Hepatocyte (in vitro differentiated cells): ENCODE results near the gene TBC1D9. TPM values are rescaled to one million over a fixed set of nuclear protein-coding genes. Genes with fewer than 3 reads are reported as not detected.

ENCODE experiments used
- DNase-seq: peaks from one replicate; pipeline ENCODE4 v3.0.0-alpha.2; 2016; ENCODE audit warnings: low spot score
- H2AFZ ChIP-seq: fragments of 200-600 bp; sonication (generic); 2 replicates; pipeline ENCODE4 v1.6.0; 2016; ENCODE audit warnings: antibody characterized with exemption, mild to moderate bottlenecking
- H3K27ac ChIP-seq: fragments of 200-600 bp; sonication (generic); 2 replicates; pipeline ENCODE4 v1.5.1; 2016; ENCODE audit warnings: mild to moderate bottlenecking
- H3K27me3 ChIP-seq: fragments of 200-600 bp; sonication (generic); 2 replicates; pipeline ENCODE4 v1.6.1; 2016
- H3K36me3 ChIP-seq: fragments of 200-600 bp; sonication (generic); replicated peaks from 2 replicates; pipeline ENCODE4 v1.5.1; 2016; ENCODE audit warnings: low read depth; ENCODE audit not compliant: insufficient read depth
- H3K4me1 ChIP-seq: fragments of 200-600 bp; sonication (generic); 2 replicates; pipeline ENCODE4 v1.5.1; 2016; ENCODE audit warnings: mild to moderate bottlenecking, moderate library complexity; ENCODE audit not compliant: insufficient read depth
- H3K4me2 ChIP-seq: fragments of 200-600 bp; sonication (generic); 2 replicates; pipeline ENCODE4 v1.6.0; 2016
- H3K4me3 ChIP-seq: fragments of 200-600 bp; sonication (generic); 2 replicates; pipeline ENCODE4 v1.5.1; 2016; ENCODE audit warnings: mild to moderate bottlenecking
- H3K79me2 ChIP-seq: fragments of 200-600 bp; sonication (generic); 2 replicates; pipeline ENCODE4 v1.6.0; 2017; ENCODE audit warnings: mild to moderate bottlenecking
- H3K9me2 ChIP-seq: fragments of 200-600 bp; sonication (generic); replicated peaks from 2 replicates; pipeline ENCODE4 v1.6.0; 2017; ENCODE audit warnings: mild to moderate bottlenecking; ENCODE audit not compliant: insufficient read depth
- H3K9me3 ChIP-seq: fragments of 200-600 bp; sonication (generic); 2 replicates; pipeline ENCODE4 v1.5.1; 2016; ENCODE audit warnings: low read depth, mild to moderate bottlenecking
- H4K20me1 ChIP-seq: fragments of 200-600 bp; sonication (generic); 2 replicates; pipeline ENCODE4 v1.6.0; 2016; ENCODE audit warnings: mild to moderate bottlenecking; ENCODE audit not compliant: insufficient read depth, poor library complexity, severe bottlenecking
- EZH2 ChIP-seq: fragments of 200-600 bp; sonication (generic); IDR thresholded peaks from 2 replicates; pipeline ENCODE4 v1.6.1; 2016; ENCODE audit warnings: antibody characterized with exemption, mild to moderate bottlenecking, borderline replicate concordance
- EZH2phosphoT487 ChIP-seq: fragments of 200-600 bp; sonication (generic); IDR thresholded peaks from one replicate; pipeline ENCODE4 v1.6.1; 2018; ENCODE audit warnings: antibody characterized with exemption, mild to moderate bottlenecking, low read depth, moderate library complexity; ENCODE audit not compliant: unreplicated experiment, severe bottlenecking
- WGBS: methylation state at CpG from one replicate; pipeline ENCODE4 v1.1.6; 2016; ENCODE audit warnings: low lambda C conversion rate; ENCODE audit errors: missing lambda C conversion rate; 5-methylcytosine and 5-hydroxymethylcytosine counted together
- polyA plus RNA-seq: library from polyadenylated mRNA; unstranded; fragments of >200 nt; fragmentation: Nextera tagmentation; extraction: Ambion mirVana; gene quantifications from 2 replicates; pipeline ENCODE4 v1.2.1, GENCODE V29; 2016
- small RNA-seq: library from RNA; depleted of rRNA; stranded (forward); fragments of <200 nt; gene quantifications from one replicate; pipeline ENCODE3, GENCODE V24; 2014
- total RNA-seq: library from RNA; depleted of rRNA; stranded (reverse); fragments of >200 nt; gene quantifications from 2 replicates; pipeline ENCODE4 v1.2.3, GENCODE V29; 2014
- TF ChIP-seq, protein P1 (sequence below): fragments of 200-600 bp; sonication (generic); IDR thresholded peaks from 2 replicates; pipeline ENCODE4 v1.5.1; 2016; ENCODE audit warnings: antibody characterized with exemption, mild to moderate bottlenecking; ENCODE audit not compliant: poor library complexity

Gene TBC1D9
- total and polyA plus RNA-seq, 2 experiments from 2014 or later = 10.5 to 35.6 TPM

DNA sequence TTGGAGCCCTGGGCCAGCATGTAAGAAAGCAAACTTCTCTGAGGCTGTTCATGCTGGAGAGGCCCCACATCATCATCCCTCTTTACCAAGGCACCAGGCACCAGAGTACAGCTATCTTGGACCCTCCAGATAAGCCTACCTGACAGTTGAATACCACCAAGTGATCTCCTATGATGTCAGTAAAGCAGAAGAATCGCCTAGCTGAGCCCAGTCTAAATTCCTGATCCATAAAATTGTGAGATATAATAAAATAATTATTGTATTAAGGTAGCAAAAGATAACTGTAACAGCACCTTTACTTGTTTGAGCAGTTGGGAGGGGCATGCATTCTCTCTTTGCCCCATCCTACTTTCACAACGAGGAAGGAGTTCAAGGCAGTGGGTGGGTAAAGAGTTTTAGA, 184.6 kb downstream of the TBC1D9 start:
- H3K27me3 ChIP-seq = peaks cover 51% of the 10 kb centered on the region
- H3K9me2 ChIP-seq = no peaks in the 10 kb centered on the region
- no peaks in the 10 kb centered on the region for H3K36me3 ChIP-seq
- no peaks in the 10 kb centered on the region for H3K4me1 ChIP-seq
- H3K4me2 ChIP-seq = no peak overlapping the region
- no peak overlapping the region for H3K4me3 ChIP-seq
- no peak overlapping the region for H2AFZ ChIP-seq
- no peaks in the 10 kb centered on the region for H3K79me2 ChIP-seq
- DNase-seq = no peak
- no peak overlapping the region for H3K27ac ChIP-seq
- H3K9me3 ChIP-seq = no peaks in the 10 kb centered on the region
- TF ChIP-seq, protein P1, sequence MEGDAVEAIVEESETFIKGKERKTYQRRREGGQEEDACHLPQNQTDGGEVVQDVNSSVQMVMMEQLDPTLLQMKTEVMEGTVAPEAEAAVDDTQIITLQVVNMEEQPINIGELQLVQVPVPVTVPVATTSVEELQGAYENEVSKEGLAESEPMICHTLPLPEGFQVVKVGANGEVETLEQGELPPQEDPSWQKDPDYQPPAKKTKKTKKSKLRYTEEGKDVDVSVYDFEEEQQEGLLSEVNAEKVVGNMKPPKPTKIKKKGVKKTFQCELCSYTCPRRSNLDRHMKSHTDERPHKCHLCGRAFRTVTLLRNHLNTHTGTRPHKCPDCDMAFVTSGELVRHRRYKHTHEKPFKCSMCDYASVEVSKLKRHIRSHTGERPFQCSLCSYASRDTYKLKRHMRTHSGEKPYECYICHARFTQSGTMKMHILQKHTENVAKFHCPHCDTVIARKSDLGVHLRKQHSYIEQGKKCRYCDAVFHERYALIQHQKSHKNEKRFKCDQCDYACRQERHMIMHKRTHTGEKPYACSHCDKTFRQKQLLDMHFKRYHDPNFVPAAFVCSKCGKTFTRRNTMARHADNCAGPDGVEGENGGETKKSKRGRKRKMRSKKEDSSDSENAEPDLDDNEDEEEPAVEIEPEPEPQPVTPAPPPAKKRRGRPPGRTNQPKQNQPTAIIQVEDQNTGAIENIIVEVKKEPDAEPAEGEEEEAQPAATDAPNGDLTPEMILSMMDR = no peak
- TF ChIP-seq EZH2 (no peak), EZH2phosphoT487 (no peak)
- 87% methylated on average over 2 of the region's 2 CpGs for WGBS
- H4K20me1 ChIP-seq = no peaks in the 10 kb centered on the region

Small RNAs within 50 kb of the gene (small RNA-seq; reads per million reads assigned to genes)
- gene AC108019.1 (not detected), gene RF00019 (not detected), gene RN7SL152P (not detected), gene RNY1P14 (not detected)

Other genes with a start within 250 kb of the TBC1D9 start
- 64.6 and 66.3 TPM in 2 replicates for gene ELMOD2, start 232.2 kb downstream of the TBC1D9 start, total RNA-seq
- gene ELMOD2, start 232.2 kb downstream of the TBC1D9 start, polyA plus RNA-seq = 22.0 and 23.3 TPM in 2 replicates
- gene UCP1, start 187.4 kb downstream of the TBC1D9 start, total RNA-seq = not detected in 2 replicates
- not detected in 2 replicates for gene UCP1, start 187.4 kb downstream of the TBC1D9 start, polyA plus RNA-seq